ENCODE data around the gene OR5H2. TPM values are rescaled to one million over a fixed set of nuclear protein-coding genes. Genes with fewer than 3 reads are reported as not detected.
"Not testable (repeated sequence)": the region's sequence is repeated elsewhere in the genome, so short reads cannot be mapped to it uniquely, and the experiment has no call there.

OR5H2 gene
- total RNA-seq: not detected

DNA sequence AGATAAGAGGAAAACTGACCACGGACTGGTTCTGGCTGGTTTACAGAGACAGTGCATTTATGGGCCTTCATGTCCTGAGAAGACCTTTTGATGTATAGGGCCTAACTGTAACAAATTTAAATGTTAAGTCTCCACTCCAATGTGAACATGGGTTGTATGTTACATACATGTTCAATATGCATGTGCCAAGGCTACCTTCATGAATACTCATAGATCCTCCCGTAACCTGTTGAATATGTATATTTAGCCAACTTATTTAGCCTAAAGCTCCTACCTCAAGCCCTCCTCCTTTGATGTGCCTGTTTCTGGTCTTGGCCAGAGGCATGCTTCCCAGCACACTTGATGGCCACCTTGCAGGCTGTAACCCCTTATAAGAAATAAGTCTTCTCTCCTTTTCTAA, at the start of gene OR5H2:
OR5H2 (plus strand) TSS at position 301 of the 400 bp plus-strand sequence. CDS start 398 bp downstream, outside the sequence.
- DNase-seq (ENCODE audit: low spot score): no peak

DNA sequence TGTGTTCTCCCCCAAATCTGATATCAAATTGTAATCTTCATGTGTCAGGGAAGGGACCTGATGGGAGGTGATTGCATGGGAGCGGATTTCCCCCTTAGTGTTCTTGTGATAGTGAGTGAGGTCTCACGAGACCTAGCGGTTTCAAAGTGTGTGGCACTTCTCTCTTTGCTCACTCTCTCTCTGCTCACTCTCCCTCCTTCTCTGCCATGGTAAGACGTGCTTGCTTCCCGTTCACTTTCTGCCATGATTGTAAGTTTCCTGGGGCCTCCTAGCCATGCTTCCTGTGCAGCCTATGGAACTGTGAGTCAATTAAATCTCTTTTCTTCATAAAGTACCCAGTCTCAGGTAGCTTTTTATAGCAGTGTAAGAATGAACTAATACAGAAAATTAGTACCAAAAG, 48.8 kb upstream of the OR5H2 start:
- DNase-seq (ENCODE audit: low spot score): no peak

DNA sequence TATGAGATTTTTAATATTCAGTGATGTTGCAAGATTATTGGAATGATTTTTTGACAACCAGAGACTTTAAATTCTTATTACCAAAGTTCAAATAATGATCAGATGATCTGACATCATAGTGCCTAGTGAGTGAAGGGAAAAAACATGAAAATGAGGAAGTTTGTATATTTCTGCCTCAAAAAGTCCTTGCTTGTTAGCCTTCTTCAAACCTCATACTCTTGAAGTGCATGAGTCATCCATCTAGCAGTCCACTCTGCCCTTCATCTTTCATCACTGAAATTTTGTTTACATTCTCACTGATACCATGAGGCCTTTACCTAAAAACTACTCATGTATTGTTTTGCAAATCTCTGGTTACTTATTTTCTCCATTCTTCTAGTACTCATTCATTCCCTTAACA, 42.2 kb upstream of the OR5H2 start:
- DNase-seq (ENCODE audit: low spot score): no peak

DNA sequence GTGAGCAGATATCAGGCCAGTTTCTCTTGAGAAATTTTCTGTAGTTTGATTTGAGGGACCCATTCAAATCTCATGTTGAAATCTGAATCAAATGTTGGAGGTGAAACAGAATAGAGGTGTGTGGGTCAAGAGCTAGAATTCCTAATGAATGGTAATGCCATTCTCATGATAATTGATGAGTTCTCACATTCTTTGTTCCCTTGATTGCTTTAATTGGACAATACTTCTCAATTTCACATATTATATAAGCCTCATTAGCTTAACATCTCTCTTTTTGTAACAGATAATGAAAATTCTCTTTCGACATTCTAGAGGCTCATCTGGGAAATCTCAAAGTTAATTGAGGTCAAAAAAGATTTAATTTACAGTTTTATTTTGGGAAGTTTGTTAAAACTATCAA, 40.1 kb upstream of the OR5H2 start:
- no peak for DNase-seq (ENCODE audit: low spot score)

DNA sequence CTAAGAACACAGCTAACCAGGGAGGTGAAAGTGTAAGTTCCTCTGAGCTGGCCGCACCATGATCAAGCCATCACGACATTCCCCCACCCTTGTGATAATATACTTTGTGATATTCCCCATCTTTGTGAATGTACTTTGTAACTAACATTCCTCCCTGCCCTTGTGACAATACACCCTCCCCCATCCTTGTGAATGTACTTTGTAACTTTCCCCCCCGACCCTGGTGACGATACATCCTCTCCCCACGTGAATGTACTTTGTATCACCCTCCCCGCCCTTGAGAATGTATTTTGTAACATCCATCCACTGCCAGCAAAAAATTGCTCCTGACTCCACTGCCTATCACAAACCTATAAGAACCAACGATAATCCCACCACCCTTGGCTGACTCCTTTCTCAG, 38.5 kb upstream of the OR5H2 start:
- DNase-seq (ENCODE audit: low spot score): no peak

DNA sequence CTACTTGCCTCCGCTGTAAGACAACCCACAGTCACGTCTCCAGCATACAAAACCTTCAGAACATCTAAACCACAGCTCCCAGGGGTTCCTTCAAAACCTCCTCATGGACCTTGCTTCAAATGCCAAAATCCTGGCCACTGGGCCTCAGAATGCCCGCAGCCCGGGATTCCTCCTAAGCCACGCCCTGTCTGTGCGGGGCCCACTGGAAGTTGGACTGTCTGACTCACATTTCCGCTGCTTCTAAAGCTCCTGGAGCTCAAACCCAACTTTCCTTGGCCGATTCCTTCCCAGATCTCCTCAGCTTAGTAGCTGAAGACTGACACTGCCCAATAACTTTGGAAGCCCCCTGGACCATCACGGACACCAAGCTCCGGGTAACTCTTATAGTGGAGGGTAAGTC, 36.2 kb upstream of the OR5H2 start:
- DNase-seq (ENCODE audit: low spot score): no peak

DNA sequence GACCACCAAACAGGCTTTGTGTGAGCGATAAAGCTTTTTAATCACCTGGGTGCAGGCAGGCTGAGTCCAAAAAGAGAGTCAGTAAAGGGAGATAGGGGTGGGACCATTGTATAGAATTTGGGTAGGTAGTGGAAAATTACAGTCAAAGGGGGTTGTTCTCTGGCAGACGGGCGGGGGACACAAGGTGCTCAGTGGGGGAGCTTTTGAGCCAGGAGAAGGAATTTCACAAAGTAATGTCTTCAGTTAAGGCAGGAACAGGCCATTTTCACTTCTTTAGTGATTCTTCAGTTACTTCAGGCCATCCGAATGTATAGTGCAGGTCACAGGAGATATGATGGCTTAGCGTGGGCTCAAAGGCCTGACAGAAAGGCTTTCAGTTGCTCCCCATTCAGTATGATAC, 26.3 kb upstream of the OR5H2 start:
- not testable (repeated sequence) for DNase-seq (ENCODE audit: low spot score)

DNA sequence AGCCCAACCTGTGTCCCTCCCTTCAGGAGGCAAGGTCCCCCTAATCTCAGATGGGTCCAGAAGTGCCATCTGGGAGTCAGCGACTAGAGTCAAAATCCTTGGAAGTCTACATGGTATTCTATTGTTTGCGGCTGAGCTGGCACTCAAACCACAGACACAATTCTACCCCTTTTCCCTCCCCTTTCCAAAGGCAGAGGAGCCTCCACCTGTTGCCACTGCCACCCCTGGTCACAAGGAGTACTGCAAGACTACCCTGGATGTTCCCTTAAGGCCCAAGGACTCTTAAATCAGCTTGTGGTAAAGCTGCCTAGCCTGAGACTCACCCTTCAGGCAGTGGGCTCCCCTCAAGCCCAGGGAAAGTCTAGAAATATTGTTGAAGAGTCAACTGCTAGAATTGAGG, 22.6 kb upstream of the OR5H2 start:
- no peak for DNase-seq (ENCODE audit: low spot score)

DNA sequence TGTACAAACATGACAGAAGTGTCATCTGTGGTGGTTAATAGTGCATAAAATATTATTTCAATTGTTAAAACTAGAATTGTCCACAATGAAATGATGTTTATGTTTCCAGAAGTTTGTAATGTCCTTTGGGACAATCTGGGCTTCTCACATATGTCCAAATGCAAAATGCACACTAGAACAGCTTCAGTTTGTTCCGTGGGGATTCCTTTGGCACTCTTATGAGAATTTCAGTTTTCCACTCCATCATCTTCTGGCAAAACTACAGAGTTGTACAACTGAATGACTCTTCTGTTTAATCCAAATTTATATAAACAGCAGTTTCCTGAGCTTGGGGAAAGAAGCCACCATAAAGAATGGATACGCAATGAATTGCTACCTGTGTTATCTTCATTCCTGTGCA, 20.3 kb upstream of the OR5H2 start:
- no peak for DNase-seq (ENCODE audit: low spot score)

DNA sequence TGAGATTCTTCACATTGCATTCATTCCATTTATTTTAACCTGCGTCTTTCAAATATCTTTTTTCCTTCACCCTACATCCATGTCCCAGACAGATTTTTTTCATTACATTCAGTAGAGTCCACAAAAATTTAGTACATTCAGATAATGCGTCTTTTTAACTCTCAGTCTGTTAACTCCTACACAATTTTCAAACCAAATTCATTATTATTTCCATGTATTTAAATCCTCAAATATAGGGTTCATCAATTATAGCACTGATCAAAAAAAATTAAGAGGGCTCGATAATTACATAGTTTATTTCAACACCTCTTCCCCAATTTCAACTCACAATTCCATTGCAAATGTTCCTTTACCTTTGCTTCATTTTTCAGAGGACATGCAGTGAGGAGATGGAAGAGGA, 18.4 kb upstream of the OR5H2 start, which contains the start of gene OR5H6:
OR5H6 (plus strand) TSS at position 301 of the 400 bp plus-strand sequence; CDS start at position 390, 89 bp downstream.
- no peak for DNase-seq (ENCODE audit: low spot score)

DNA sequence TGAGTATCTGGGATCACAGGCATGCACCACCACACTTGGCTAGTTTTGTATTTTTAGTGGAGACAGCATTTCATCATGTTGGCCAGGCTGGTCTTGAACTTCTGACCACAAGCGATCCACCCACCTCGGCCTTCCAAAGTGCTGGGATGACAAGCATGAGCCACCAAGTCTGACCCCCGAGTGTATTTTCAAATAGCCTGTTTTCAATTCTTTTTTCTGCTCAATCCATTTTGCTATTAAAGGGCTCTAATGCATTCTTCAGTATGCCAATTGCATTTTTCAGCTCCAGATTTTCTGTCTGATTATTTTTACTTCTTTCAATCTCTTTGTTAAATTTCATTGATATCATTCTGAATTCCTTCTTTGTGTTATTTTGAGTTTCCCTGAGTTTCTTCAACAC, 12.5 kb upstream of the OR5H2 start:
- no peak for DNase-seq (ENCODE audit: low spot score)

DNA sequence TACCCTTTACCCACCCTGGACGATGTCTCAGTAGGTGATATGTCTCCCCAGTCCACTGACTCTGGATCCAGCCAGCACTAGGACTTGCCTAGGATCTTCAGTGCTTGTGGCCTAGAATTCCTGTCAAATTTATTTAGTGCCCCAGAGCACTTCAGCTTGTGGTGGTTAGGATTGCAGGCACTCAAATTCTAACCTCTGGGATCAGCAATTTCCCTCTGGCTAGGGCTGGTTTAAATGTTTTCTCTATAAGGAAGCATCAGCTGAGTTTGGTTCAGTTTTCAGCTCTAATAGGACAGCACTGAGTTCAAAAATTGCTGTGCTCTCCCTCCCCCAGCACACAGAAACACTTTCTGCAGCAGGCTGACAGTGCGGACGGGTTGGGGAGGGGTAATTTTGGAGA, 10.2 kb upstream of the OR5H2 start:
- DNase-seq (ENCODE audit: low spot score): no peak

DNA sequence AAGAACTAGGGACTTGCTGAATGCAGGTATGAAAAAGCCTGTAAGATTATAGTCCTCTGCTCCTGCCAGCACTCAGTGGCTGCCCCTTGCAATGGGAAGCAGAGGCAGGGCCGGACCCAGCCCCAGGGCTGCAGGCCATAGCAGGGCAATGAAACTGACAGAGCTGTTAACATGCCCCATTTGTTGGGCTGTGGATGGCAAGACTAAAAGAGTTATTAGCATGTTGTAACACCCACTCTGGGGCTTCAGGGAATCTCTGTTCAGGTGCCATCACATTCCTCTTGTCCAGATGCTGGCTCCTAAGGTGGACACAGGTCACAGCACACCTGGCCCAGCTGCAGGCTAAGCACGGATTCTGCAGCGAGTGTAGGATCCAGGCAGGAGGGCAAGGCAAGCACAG, 7.4 kb upstream of the OR5H2 start:
- no peak for DNase-seq (ENCODE audit: low spot score)

DNA sequence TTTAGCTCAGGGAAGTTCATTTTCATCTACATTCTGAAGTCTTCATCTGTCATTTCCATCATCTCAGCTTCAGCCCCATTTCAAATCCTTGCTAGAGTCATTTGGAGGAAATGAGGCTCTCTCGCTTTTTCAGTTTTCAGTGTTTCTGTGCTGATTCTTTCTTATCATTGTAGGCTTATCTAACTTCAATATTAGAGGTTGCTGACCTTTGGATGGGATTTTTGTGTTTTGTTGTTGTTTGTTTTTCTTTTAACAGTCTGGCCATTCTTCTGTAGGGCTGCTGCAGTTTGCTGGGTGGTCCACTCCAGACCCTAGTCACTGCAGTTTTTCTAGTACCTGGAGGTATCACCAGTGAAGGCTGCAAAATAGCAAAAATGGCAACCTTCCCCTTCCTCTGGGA, 8.6 kb downstream of the OR5H2 start:
- no peak for DNase-seq (ENCODE audit: low spot score)

DNA sequence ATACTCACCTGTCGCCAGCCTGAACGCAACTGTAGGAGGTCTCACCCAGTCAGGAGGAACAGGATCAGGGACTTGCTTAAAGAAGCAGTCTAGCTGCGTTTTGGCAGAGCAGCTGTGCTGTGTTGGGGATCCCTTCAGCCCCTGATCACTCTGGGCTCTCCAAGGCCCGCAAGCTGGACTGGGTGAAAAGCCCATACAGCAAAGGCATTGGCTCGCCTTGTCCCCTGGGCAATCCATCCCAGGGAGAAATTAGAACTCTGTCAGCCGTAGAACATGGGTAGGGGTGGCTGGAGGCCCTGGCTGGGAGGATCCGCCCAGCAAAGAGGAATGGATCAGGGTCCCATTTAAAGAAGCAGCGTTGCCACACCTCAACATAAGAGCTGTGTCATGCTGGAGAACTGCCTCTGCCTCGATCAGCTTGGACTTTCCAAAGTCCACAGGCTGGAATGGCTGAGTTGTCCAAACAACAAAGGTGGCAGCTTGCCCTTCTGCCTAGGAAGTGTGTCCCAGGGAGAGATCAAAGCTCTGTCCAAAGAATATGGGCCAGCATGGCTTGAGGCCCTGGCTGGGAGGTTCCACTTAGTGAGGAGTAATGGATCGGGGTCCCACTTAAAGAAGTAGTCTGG, 9.1 kb downstream of the OR5H2 start:
- no peak for DNase-seq (ENCODE audit: low spot score)

DNA sequence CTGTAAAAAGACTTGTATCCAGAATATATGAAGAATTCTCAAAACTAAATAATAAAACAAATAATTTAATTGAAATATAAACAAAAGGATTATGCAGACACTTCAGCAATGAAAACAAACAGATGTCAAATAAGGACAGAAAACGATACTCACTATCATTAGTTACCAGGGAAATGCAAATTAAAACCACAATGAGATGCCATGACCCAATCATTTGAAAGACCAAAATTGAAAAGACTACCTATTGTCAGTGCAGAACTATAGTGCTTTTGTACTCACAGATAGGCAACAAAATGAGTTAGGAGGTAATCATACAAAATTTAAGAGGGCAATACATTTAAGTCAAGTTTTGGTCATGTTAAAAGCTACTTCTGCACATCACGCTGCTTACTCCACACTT, 39.8 kb downstream of the OR5H2 start:
- no peak for DNase-seq (ENCODE audit: low spot score)

DNA sequence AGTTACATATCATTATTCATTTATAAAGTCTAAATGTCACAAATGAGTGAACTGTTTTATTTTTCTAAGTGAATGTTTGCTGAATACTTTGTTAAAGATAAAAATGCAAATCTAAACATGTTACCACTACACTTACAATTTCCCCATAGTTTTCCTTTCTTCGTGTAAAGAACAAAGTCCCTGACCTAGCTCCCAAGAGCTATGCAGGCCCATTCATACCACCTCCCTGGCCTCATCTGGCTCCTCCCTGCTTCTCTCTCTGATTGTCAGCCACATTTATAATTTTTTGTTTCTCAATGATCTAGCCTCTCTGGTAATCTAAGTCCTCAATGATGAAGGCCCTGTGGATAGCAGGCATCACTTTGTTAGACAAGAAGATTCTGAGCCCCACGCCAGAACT, 40.4 kb downstream of the OR5H2 start:
- DNase-seq (ENCODE audit: low spot score): no peak

DNA sequence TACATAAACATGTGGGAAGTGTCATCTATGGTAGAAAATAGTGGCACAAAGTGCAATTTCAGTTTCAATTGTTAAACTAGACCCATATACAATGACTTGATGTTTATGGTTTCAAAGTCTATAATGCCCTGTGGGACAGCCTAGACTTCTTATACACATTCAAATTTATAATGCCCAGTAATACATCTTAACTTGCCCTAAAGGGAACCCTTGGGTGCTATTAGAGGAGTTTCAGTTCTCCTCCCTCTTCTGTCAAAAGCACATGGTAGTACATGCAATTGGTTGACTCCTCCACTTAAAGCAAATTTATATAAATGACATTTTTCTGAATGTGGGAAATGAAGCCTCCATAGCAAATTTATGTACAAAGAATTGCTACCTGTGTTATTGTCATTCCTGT, 41.1 kb downstream of the OR5H2 start:
- no peak for DNase-seq (ENCODE audit: low spot score)

DNA sequence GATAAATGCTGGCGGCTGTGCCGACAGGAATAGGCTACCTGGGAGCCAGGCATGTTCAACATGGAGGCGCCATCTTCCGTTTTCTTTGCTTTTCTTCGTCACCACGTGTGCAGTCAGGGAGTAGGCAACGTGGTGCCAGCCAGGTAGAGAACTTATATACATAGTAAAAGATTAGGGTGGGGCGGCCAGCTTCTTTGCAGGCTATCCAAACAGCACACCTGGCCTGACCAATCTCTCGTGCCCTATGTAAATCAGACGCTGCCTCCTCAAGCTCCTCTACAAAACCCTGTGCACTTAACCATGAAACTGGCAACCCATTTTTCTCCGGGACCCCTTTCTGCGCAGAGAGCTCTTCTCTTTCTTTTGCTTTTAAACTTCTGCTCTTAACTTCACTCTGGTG, 42.8 kb downstream of the OR5H2 start:
- no peak for DNase-seq (ENCODE audit: low spot score)

DNA sequence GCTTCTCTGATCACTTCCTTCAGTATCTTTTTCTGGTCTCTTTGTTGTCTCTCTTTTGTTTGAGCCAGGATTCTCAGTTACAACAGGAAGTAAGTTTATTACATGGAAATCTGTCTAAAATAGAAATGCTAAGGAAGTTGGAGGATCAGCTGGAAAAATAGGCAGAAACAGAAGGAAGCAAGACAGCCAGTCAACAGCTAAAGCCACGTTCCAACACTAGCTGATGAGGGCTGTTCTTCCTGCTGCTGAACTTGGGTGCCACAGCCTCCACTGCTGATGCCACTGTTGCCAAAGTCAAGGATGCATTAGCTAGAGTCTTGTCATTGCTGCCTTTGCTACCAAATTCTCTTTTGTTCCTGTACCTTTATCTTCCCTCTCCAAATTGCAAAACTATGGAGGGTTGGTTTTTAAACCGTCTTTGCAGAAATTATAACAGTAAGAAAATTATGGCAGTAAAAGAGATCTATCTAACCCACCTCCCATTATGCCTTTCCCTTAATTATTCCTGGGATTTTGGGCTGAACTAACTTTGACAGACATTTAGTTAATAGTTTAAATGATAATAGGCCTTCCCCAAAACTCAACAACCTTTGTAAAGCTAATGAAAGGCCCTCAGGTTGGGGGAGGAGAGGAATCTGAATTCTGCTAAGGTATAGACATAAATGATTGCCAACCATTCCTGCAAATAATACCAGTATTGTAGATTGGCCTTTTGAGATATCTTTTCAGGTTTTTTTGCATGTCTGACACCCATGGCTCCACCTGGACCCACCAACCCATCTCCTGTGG, 44.0 kb downstream of the OR5H2 start:
- DNase-seq (ENCODE audit: low spot score): no peak

DNA sequence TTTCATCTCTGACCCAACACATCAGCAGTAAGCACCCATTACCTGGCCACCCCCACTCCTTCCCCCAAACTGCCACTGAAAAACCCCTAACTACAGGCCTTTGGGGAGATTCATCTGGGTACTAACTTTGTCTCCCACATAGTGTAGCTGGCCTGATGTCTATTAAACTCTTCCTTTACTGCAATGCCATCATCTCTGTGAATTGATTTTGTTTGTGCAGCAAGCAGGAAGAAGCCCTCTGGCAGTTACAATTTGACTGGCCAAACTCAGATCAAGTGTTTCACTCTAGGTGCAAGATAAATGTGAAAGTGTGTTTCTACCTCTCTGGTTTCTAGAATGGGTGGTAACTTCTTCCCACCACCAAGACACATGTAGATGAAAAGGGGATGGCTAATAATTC, 44.6 kb downstream of the OR5H2 start:
- no peak for DNase-seq (ENCODE audit: low spot score)

DNA sequence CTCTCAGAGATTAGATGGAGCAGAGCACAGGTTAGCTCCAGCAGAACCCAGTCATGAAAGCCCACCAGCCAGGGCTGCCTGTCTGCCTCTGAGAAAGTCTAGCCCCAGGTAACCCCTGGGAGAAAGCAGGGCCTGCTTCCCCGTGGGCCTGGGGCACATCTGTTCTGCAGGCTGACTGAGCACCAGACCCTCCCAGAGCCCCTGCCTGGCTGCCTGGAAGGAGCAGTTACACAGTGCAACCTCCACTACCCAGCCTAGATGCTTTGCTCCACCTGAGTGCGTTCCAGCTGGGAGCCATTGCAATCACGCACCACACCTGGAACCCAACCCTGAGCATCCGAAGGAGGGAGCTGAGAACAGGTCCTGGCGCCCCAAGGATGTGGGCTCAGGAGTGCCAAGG, 46.6 kb downstream of the OR5H2 start:
- DNase-seq (ENCODE audit: low spot score): no peak

DNA sequence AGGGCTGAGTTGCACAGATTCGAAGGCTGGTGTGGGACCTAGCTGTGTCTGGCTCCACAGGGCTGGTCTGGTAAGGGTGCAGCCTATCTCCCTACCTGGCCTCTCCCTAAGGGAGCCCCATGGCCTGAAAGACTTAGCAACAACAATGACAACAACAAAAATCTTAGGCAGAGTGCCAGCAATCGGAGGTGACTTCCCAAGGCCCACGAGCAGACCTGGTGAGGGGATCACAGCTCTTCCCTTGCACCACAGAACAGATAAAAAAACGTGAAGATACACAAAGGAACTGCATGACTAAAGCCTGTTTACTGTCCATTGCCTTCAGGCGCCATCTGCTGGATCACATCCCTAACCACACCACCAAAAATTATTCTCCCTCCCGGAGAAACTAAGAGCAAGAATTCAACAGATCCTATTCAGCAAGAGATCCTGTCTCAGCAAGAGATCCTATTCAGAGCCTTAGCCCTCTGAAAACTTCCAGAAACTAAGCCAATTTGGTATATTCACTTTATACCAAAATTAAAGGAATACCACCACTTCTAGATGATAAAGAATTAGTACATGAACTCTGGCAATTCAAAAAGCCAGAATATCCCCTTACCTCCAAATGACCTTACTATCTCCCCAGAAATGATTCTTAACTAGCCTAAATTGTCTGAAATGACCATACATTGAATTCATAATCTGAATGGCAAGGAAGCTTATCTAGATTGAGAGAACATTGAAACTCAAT, 47.3 kb downstream of the OR5H2 start:
- DNase-seq (ENCODE audit: low spot score): peak; percentile 45
